Smooth muscle cell (in vitro differentiated cells): ENCODE measurements around the gene KIR2DL1. TPM values are rescaled to one million over a fixed set of nuclear protein-coding genes. Genes with fewer than 3 reads are reported as not detected.
"Not testable (repeated sequence)": the region's sequence is repeated elsewhere in the genome, so short reads cannot be mapped to it uniquely, and the experiment has no call there.

Source experiments
- DNase-seq: peaks from one replicate; lab custom pipeline; 2025; ENCODE audit not compliant: unreplicated experiment; lab: John Stamatoyannopoulos, UW
- H2AFZ ChIP-seq: fragments of 200-600 bp; sonication (generic); 2 replicates; pipeline ENCODE4 v1.6.0; 2016; ENCODE audit warnings: antibody characterized with exemption, low read depth, mild to moderate bottlenecking
- H3F3A ChIP-seq: fragments of 200-600 bp; sonication (generic); 2 replicates; pipeline ENCODE4 v1.6.0; 2017; ENCODE audit warnings: antibody characterized with exemption, low read depth
- H3K27ac ChIP-seq: fragments of 200-600 bp; sonication (generic); 2 replicates; pipeline ENCODE4 v1.5.1; 2016; ENCODE audit warnings: low read depth, mild to moderate bottlenecking
- H3K27me3 ChIP-seq: fragments of 200-600 bp; sonication (generic); 2 replicates; pipeline ENCODE4 v1.6.1; 2016; ENCODE audit warnings: low read depth, mild to moderate bottlenecking
- H3K36me3 ChIP-seq: fragments of 200-600 bp; sonication (generic); 2 replicates; pipeline ENCODE4 v1.5.1; 2016; ENCODE audit warnings: low read depth
- H3K4me1 ChIP-seq: fragments of 200-600 bp; sonication (generic); 2 replicates; pipeline ENCODE4 v1.5.1; 2016; ENCODE audit warnings: low read depth
- H3K4me2 ChIP-seq: fragments of 200-600 bp; sonication (generic); 2 replicates; pipeline ENCODE4 v1.6.0; 2016; ENCODE audit warnings: mild to moderate bottlenecking
- H3K4me3 ChIP-seq: fragments of 200-600 bp; sonication (generic); 2 replicates; pipeline ENCODE4 v1.5.1; 2016; ENCODE audit warnings: mild to moderate bottlenecking
- H3K79me2 ChIP-seq: fragments of 200-600 bp; sonication (generic); 2 replicates; pipeline ENCODE4 v1.6.0; 2016; ENCODE audit warnings: low read depth, mild to moderate bottlenecking
- H3K9ac ChIP-seq: fragments of 200-600 bp; sonication (generic); 2 replicates; pipeline ENCODE4 v1.6.0; 2016; ENCODE audit warnings: low read depth
- H3K9me3 ChIP-seq: fragments of 200-600 bp; sonication (generic); replicated peaks from 2 replicates; pipeline ENCODE4 v1.5.1; 2016; ENCODE audit warnings: low read depth
- H4K20me1 ChIP-seq: fragments of 200-600 bp; sonication (generic); 2 replicates; pipeline ENCODE4 v1.6.0; 2016; ENCODE audit warnings: low read depth
- WGBS: methylation state at CpG from one replicate; pipeline ENCODE4 v1.1.7; 2016; ENCODE audit warnings: low lambda C conversion rate; 5-methylcytosine and 5-hydroxymethylcytosine counted together
- polyA plus RNA-seq: library from polyadenylated mRNA; unstranded; fragments of >200 nt; fragmentation: Nextera tagmentation; extraction: Ambion mirVana; gene quantifications from 2 replicates; pipeline ENCODE4 v1.2.1, GENCODE V29; 2016
- total RNA-seq: library from RNA; depleted of rRNA; stranded (reverse); fragments of >200 nt; gene quantifications from 2 replicates; pipeline ENCODE4 v1.2.3, GENCODE V29; 2014
- TF ChIP-seq, protein P1 (sequence below): fragments of 200-600 bp; sonication (generic); IDR thresholded peaks from 2 replicates; pipeline ENCODE4 v1.5.1; 2017; ENCODE audit warnings: borderline replicate concordance, mild to moderate bottlenecking, antibody characterized with exemption; ENCODE audit not compliant: insufficient read depth, poor library complexity, severe bottlenecking

Gene KIR2DL1
- total and polyA plus RNA-seq, 2 experiments from 2014 or later = not detected

DNA sequence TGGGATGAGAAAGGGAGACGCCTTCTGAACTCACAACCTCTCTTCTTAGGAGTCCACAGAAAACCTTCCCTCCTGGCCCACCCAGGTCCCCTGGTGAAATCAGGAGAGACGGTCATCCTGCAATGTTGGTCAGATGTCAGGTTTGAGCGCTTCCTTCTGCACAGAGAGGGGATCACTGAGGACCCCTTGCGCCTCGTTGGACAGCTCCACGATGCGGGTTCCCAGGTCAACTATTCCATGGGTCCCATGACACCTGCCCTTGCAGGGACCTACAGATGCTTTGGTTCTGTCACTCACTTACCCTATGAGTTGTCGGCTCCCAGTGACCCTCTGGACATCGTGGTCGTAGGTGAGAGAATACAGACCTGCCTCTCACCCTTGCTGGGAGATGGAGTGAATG, 42.0 kb upstream of the KIR2DL1 start:
- no peak overlapping the region for H3K9ac ChIP-seq
- no peaks in the 10 kb centered on the region for H3K4me1 ChIP-seq
- H3K27ac ChIP-seq = no peak overlapping the region
- no peaks in the 10 kb centered on the region for H3K36me3 ChIP-seq
- H3K4me3 ChIP-seq = no peak overlapping the region
- TF ChIP-seq, protein P1, sequence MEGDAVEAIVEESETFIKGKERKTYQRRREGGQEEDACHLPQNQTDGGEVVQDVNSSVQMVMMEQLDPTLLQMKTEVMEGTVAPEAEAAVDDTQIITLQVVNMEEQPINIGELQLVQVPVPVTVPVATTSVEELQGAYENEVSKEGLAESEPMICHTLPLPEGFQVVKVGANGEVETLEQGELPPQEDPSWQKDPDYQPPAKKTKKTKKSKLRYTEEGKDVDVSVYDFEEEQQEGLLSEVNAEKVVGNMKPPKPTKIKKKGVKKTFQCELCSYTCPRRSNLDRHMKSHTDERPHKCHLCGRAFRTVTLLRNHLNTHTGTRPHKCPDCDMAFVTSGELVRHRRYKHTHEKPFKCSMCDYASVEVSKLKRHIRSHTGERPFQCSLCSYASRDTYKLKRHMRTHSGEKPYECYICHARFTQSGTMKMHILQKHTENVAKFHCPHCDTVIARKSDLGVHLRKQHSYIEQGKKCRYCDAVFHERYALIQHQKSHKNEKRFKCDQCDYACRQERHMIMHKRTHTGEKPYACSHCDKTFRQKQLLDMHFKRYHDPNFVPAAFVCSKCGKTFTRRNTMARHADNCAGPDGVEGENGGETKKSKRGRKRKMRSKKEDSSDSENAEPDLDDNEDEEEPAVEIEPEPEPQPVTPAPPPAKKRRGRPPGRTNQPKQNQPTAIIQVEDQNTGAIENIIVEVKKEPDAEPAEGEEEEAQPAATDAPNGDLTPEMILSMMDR = no peak
- no peaks in the 10 kb centered on the region for H3K27me3 ChIP-seq
- no peaks in the 10 kb centered on the region for H3K79me2 ChIP-seq
- H3K4me2 ChIP-seq = no peak overlapping the region
- no peaks in the 10 kb centered on the region for H4K20me1 ChIP-seq
- 68% methylated on average over 10 of the region's 10 CpGs for WGBS
- no peak for DNase-seq
- no peaks in the 10 kb centered on the region for H3F3A ChIP-seq
- no peak overlapping the region for H2AFZ ChIP-seq
- H3K9me3 ChIP-seq = no peaks in the 10 kb centered on the region

DNA sequence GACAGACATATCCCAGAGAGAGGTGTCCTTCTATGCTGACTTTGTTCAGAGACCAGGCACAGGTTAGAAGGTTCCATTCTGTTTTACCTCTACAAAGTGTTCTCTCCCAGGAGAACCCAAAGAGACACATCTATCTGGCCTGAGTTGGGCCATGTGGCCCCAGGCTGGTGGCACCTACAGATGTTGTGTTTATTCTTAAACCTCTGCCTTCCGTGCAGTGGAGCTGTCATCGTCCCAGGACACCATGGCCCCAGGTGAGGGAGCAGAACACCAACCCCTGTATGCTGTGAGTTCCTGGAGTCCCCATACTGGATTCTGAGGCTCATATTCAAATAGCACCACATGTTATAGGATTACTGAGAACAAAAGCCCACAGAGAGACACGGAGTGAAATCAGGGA, 41.4 kb upstream of the KIR2DL1 start:
- 60% methylated on average over 3 of the region's 3 CpGs for WGBS
- Histone ChIP-seq H3F3A (no peaks in the 10 kb centered on the region), H3K9ac (no peak overlapping the region), H3K4me2 (no peak overlapping the region), H3K4me3 (no peak overlapping the region), H3K4me1 (no peaks in the 10 kb centered on the region), H3K9me3 (no peaks in the 10 kb centered on the region), H3K27me3 (no peaks in the 10 kb centered on the region), H3K79me2 (no peaks in the 10 kb centered on the region), H4K20me1 (no peaks in the 10 kb centered on the region), H2AFZ (no peak overlapping the region), H3K36me3 (no peaks in the 10 kb centered on the region), H3K27ac (no peak overlapping the region)
- TF ChIP-seq, protein P1 = no peak
- no peak for DNase-seq

DNA sequence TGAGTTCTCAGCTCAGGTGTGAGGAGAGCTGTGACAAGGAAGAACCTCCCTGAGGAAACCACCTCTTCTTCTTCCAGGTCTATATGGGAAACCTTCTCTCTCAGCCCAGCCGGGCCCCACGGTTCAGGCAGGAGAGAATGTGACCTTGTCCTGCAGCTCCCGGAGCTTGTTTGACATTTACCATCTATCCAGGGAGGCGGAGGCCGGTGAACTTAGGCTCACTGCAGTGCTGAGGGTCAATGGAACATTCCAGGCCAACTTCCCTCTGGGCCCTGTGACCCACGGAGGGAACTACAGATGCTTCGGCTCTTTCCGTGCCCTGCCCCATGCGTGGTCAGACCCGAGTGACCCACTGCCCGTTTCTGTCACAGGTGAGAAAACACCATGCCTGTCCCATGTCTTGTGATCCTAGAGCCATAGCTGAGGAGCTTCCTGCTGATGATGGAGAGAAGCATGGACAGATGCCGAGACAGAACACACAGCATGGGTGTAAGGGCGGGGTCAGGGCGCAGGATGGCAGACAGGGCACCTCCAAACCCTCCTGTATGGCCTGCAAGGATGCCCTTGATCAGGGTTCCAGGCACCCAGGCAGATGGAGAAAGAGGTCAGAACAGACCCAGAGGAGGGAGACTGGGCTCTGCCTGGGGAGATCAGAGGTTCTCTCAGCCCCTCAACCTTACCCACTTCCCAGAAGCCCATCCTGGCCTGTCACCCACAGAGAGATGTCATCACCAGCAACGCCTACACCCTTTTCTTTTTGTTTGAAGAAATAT, 40.0 kb upstream of the KIR2DL1 start:
- H3K4me1 ChIP-seq = no peaks in the 10 kb centered on the region
- no peaks in the 10 kb centered on the region for H3K27me3 ChIP-seq
- no peaks in the 10 kb centered on the region for H3K79me2 ChIP-seq
- no peak overlapping the region for H3K27ac ChIP-seq
- H3K9me3 ChIP-seq = no peaks in the 10 kb centered on the region
- WGBS = 57% methylated on average over 15 of the region's 15 CpGs
- TF ChIP-seq, protein P1 = no peak
- no peak overlapping the region for H3K4me2 ChIP-seq
- H4K20me1 ChIP-seq = no peaks in the 10 kb centered on the region
- no peak overlapping the region for H3K9ac ChIP-seq
- no peaks in the 10 kb centered on the region for H3K36me3 ChIP-seq
- no peak for DNase-seq
- H2AFZ ChIP-seq = no peak overlapping the region
- H3K4me3 ChIP-seq = no peak overlapping the region
- no peaks in the 10 kb centered on the region for H3F3A ChIP-seq

DNA sequence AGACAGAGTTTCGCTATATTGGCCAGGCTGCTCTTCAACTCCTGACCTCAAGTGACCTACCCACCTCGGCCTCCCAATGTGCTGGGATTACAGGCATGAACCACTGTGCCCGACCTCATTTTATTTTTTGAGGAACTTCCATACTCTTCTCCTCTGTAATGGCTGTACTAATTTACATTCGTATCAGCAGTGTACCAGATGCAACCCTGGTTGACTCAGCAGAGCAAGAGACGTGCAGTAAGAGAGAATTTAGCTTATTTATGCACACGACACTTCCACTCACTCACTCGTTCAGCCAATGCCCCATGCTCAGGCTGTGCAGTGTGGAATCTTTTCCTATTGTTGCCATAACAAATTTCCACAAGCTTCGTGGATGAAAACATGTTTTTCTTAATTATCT, 38.4 kb upstream of the KIR2DL1 start:
- no peak overlapping the region for H3K4me3 ChIP-seq
- H3K4me1 ChIP-seq = no peaks in the 10 kb centered on the region
- H3F3A ChIP-seq = no peaks in the 10 kb centered on the region
- TF ChIP-seq, protein P1 = no peak
- H3K27me3 ChIP-seq = no peaks in the 10 kb centered on the region
- no peak overlapping the region for H3K9ac ChIP-seq
- DNase-seq = no peak
- WGBS = 54% methylated on average over 8 of the region's 8 CpGs
- no peaks in the 10 kb centered on the region for H3K9me3 ChIP-seq
- no peak overlapping the region for H3K27ac ChIP-seq
- no peak overlapping the region for H3K4me2 ChIP-seq
- no peaks in the 10 kb centered on the region for H4K20me1 ChIP-seq
- H3K36me3 ChIP-seq = no peaks in the 10 kb centered on the region
- H3K79me2 ChIP-seq = no peaks in the 10 kb centered on the region
- no peak overlapping the region for H2AFZ ChIP-seq

DNA sequence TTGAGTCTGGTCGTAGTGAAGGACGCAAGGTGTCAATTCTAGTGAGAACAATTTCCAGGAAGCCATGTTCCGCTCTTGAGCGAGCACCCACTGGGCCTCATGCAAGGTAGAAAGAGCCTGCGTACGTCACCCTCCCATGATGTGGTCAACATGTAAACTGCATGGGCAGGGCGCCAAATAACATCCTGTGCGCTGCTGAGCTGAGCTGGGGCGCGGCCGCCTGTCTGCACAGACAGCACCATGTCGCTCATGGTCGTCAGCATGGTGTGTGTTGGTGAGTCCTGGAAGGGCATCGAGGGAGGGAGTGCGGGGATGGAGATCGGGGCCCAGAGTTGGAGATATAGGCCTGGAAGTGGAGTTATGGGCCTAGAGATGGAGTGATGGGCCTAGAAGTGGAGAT, 31.3 kb upstream of the KIR2DL1 start, which contains the start of gene KIR2DL3:
KIR2DL3 (plus strand) TSS at position 208 of the 400 bp plus-strand sequence; CDS start at position 241, 33 bp downstream.
- H3K4me2 ChIP-seq, H3K9ac ChIP-seq, H2AFZ ChIP-seq, H3K36me3 ChIP-seq, H4K20me1 ChIP-seq, H3K79me2 ChIP-seq, H3K4me3 ChIP-seq, H3K27ac ChIP-seq, DNase-seq, H3K4me1 ChIP-seq, H3K9me3 ChIP-seq, H3F3A ChIP-seq, H3K27me3 ChIP-seq: not testable (repeated sequence)
- 83% methylated on average over 14 of the region's 16 CpGs for WGBS
